ENCODE measurements around the gene RPL13.

RPL13 gene

GRCh38 chr16:89548344-89549006, 12.0 kb upstream of the RPL13 start:
- DNase-seq (ENCODE audit: low read depth), result no peak
- TF ChIP-seq, protein P1, sequence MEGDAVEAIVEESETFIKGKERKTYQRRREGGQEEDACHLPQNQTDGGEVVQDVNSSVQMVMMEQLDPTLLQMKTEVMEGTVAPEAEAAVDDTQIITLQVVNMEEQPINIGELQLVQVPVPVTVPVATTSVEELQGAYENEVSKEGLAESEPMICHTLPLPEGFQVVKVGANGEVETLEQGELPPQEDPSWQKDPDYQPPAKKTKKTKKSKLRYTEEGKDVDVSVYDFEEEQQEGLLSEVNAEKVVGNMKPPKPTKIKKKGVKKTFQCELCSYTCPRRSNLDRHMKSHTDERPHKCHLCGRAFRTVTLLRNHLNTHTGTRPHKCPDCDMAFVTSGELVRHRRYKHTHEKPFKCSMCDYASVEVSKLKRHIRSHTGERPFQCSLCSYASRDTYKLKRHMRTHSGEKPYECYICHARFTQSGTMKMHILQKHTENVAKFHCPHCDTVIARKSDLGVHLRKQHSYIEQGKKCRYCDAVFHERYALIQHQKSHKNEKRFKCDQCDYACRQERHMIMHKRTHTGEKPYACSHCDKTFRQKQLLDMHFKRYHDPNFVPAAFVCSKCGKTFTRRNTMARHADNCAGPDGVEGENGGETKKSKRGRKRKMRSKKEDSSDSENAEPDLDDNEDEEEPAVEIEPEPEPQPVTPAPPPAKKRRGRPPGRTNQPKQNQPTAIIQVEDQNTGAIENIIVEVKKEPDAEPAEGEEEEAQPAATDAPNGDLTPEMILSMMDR (conservative IDR thresholded peaks at IDR 0.05; ENCODE audit: low read depth, low read length), result no peak
- no peak overlapping the region for H3K4me3 ChIP-seq (ENCODE audit: low read length)

DNA sequence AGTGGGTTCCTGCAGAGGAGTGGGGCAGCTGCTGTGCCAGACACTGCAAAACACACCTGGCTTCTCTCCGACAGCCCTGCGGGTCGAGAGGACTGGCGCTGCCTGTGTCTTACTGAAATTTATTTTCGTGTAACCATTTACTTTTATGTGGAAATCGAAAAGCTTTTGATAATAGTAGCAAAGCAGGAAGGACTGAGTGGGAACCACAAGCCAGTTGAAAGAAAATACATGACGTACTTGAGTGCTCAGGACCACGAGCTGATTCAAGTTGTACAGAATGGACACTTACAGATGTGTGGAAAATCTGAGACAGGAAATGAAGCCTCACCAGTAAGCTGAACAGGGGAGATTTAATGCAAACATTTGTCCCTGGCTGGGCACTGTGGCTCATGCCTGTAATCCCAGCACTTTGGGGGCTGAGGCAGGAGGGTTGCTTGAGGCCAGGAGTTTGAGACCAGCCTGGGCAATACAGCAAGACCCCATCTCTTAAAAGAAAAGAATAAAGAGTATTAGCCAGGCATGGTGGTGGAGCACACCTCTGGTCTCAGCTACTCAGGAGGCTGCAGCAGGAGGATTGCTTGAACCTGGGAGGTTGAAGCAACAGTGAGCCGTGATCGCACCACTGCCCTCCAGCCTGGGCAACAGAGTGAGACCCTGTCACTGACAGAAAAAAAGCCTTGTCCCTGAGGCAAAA, 11.3 kb upstream of the RPL13 start:
- DNase-seq (ENCODE audit: low read depth), result no peak
- TF ChIP-seq, protein P1 (conservative IDR thresholded peaks at IDR 0.05; ENCODE audit: low read depth, low read length), result no peak
- H3K4me3 ChIP-seq (ENCODE audit: low read length), result no peak overlapping the region

GRCh38 chr16:89550421-89551007, 10.0 kb upstream of the RPL13 start:
- DNase-seq (ENCODE audit: low read depth), result no peak
- TF ChIP-seq, protein P1 (conservative IDR thresholded peaks at IDR 0.05; ENCODE audit: low read depth, low read length), result no peak
- H3K4me3 ChIP-seq (ENCODE audit: low read length), result no peak overlapping the region

GRCh38 chr16:89552329-89552728, 8.2 kb upstream of the RPL13 start:
- H3K4me3 ChIP-seq (ENCODE audit: low read length), result no peak overlapping the region
- TF ChIP-seq, protein P1 (conservative IDR thresholded peaks at IDR 0.05; ENCODE audit: low read depth, low read length), result no peak
- no peak for DNase-seq (ENCODE audit: low read depth)

DNA sequence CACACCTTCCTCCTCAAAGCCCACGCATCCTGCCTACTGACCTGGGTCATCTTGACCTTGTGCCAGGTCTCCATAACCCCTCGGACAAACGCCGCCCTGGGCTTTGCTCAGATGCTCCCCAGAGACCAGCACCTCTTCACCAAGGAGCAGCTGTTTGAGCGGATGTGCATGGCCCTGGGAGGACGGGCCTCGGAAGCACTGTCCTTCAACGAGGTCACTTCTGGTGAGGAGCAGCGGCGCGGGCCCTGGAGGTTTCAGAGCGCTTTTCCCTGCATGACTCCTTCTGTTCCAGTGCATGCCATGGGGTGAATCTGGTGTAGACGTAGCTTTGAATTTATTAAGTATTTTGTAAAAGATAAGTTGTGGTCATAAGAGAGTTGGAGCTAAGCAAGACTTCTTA, 7.6 kb upstream of the RPL13 start:
- no peak overlapping the region for H3K4me3 ChIP-seq (ENCODE audit: low read length)
- DNase-seq (ENCODE audit: low read depth), result no peak
- TF ChIP-seq, protein P1 (conservative IDR thresholded peaks at IDR 0.05; ENCODE audit: low read depth, low read length), result no peak

DNA sequence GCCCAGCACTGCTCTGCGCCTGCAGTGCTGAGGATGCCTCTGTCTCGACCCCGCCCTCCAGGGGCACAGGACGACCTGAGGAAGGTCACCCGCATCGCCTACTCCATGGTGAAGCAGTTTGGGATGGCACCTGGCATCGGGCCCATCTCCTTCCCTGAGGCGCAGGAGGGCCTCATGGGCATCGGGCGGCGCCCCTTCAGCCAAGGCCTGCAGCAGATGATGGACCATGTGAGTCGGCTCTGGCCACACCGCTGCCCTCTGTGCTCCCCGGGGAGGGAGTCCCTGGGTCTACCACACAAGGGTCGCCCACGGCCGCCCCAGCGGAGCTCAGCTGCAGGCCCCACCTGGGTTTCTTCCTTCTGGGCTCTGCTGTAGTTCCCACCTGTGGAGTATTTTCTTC, 6.7 kb upstream of the RPL13 start:
- TF ChIP-seq, protein P1 (conservative IDR thresholded peaks at IDR 0.05; ENCODE audit: low read depth, low read length), result no peak
- no peak for DNase-seq (ENCODE audit: low read depth)
- H3K4me3 ChIP-seq (ENCODE audit: low read length), result no peak overlapping the region
